ENCODE data around the gene SLC9A1.

The SLC9A1 gene

DNA sequence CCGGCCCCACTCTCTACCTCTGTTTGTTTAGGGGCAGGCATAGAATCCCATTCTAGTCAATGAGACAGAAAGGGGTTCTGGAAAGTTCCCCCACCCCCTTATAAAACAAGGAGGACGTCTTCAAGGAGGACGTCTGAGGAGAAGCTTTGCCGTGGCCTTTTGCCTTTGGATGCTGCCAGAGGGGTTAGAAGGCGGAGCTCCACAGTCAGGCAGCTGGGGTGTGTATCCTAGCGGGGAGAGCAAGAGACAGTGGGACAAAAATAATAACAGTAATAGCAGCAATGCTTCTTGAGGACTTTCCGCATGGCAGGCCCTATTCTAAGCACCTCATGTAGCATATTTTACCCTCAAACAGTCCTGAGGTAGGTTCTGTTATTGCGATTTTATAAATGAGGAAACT lies 94.0 kb downstream of the SLC9A1 start:
- no peak for DNase-seq

- DNase-seq, result no peak
These were observed 95.8 kb downstream of the SLC9A1 start for GRCh38 chr1:27058966-27059669.

- DNase-seq, result no peak
These were observed 96.9 kb downstream of the SLC9A1 start for GRCh38 chr1:27057801-27058625.

GRCh38 chr1:27057389-27057788 lies 97.5 kb downstream of the SLC9A1 start:
- no peak for DNase-seq

GRCh38 chr1:27053977-27054753 lies 100.8 kb downstream of the SLC9A1 start:
- no peak for DNase-seq

- no peak for DNase-seq
These were observed 102.4 kb downstream of the SLC9A1 start for GRCh38 chr1:27052527-27052926.

- no peak for DNase-seq
These were observed 105.3 kb downstream of the SLC9A1 start for GRCh38 chr1:27049607-27050006.

GRCh38 chr1:27049100-27049499 lies 105.8 kb downstream of the SLC9A1 start:
- no peak for DNase-seq
